M059J (cell line): Measurements from ENCODE around the gene RPS6KA3. TPM values are rescaled to one million over a fixed set of nuclear protein-coding genes. Genes with fewer than 3 reads are reported as not detected.

Source experiments
- DNase-seq: peaks from one replicate; pipeline ENCODE4 v3.0.0-alpha.2; 2012; ENCODE audit warnings: low read depth
- total RNA-seq: library from RNA; depleted of rRNA; stranded (reverse); fragments of >200 nt; shearing (Covaris generic); gene quantifications from 2 replicates; pipeline ENCODE4 v1.2.3, GENCODE V29; 2014; rRNA removed

The RPS6KA3 gene
- total RNA-seq = 36.1 and 47.9 TPM in 2 replicates

DNA sequence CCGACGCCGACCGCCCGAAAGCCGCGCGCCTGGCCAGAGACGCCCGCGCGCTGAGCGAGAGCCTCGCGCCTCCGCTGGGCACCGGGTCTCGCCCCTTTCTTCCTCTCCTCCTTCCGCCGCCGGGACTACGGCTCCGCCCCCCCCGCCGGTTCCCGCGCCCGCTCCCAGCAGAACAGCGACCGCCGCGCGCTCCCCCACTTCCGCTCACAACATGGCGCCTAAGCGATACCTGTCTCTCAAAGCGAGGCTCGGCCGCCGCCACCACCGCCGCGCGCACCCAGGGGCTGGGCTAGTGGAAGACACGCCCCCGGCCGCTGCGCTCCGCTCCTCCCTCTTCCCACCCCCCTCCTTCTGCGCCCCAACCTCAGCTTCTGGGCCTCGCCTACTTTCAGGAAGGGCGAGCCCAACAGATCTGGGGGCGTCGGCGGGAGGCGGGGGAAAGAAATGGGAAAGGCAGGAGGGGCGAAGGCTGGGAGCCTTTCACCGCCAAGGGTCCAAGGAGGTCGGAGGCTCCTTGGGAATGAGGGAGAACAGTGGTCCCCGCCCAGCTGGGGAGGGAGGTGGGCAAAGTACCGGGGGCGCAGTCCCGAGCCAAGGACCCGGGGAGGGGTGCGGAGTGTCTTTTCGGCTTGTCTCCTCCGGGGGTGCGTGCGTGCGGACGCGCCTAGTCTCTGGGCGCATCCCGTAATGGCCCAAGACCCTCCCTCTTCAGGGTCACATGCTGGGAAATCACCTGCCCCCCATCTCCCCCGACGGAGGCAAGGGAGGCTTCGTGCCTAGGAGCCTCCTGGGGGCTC lies at the start of gene RPS6KA3:
Gene RPS6KA3, minus strand, starts transcription at position 100 of the 797 bp plus-strand sequence. CDS start 277 bp downstream, outside the sequence.
- DNase-seq = peak; percentile 85

DNA sequence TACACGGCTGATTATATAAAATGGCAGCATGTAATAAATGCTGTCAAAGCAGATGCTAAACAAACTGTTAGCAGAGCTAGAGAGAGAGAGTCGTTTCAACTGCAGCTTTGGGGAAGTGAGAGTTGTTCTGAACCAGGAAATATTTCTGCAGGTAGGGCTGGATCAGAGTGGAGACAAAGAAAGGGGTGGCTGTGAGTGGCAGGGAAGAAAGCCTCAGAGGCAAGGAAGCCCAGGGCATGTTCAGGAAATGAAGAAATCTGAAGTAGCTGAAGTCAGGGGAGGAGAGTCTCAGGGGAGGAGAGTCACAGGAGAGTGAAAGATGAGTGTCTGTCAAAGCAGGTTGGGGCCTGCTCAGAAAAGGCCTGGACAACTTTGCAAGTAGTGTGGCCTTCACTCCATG lies 48.4 kb upstream of the RPS6KA3 start:
- no peak for DNase-seq

DNA sequence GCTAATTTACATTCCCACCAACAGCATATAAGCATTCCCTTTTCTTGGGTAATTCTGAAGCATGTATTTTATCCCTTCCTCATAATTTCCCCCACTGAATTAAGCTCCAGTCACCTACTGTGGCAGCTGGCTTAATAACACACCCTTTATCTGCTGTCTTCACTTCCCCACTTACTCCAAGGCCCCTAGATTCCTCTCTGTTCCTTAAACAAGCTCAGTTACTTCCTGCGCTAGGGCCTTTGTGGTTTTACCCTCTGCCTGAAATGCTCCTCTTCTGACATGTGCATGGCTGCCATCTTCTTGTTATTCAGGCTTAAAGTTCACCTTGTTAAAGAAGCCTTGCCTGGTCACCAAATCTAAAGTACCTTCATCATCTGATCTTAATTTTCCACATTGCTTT lies 47.2 kb upstream of the RPS6KA3 start:
- DNase-seq = no peak

- no peak for DNase-seq
Measured at GRCh38 chrX:20312018-20312417, 45.3 kb upstream of the RPS6KA3 start.

DNA sequence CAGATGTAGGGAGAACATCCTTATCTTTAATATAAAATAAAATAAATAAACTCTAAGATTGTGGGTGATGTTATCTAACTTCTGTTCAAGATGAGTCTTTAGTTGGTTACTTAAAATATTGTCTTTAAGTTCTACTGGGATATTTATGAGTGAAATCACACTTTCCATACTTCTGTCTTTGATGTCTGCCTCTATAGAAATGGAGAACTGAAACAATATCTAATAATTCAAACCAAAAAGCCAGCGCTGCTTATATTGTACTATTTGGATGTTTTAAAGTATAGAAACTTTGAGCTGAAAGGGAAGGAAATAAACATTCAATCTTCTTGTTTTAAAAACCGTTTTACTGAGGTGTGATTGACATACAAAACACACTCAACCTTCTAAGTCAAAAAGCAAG lies 44.8 kb upstream of the RPS6KA3 start:
- DNase-seq = no peak

DNA sequence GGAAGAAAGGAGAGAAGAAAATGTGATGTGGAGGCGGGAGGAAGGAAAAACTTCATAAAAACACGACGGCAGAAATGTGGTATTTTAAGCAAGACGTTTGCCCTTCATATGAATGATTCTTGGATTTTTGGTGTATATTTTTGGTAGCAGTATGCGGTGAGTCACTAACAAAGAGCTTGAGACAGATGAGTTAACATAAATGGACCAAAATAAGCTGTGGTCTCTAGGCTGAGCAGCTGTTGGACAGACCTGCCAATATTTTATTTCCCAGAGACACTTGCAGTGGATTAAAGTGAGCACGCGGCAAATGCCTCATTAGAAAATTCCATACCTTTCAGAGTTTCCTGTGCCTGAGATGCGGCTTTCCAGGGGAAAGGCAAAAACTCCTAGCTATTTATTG lies 43.1 kb upstream of the RPS6KA3 start:
- DNase-seq = peak; percentile 2

DNA sequence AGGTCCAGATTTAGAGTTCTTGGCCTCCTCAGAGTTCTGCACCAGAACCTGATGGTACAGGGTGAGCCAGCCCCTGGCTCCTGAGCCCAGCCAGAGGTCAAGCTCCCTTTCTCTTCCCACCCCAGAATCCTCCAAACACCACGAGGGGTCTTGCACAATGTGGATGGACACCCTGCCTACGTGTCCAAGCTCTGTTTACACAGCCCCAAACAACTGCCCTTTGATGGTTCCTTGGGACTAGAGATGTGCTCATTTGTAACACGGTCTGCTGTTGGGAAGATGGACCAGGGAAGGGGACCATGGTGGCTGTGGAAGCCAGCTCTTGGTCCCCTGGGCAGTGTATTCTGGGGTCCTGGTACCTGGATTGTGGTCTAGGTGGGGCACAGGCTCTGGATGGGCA lies 40.0 kb upstream of the RPS6KA3 start:
- no peak for DNase-seq

DNA sequence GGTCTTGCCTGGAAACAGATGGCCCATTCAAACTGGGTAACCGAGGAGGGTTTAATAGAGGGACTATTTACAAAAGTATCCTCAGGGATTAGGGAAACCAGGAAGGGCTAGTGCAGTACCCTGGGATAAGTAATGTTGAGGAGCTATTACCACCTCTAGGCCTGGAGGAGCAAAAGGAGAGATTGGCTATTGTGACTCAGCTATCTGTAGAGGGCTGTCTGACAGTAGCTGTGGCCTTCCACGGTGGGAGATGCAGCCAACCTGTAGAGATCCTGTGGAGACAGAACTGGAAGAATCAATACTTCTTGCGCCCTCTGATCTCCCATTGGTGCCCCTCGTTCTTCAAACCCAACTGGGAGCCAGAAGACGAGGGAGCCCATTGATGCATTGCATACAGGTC lies 34.1 kb upstream of the RPS6KA3 start:
- DNase-seq = no peak

GRCh38 chrX:20294957-20295356 lies 28.2 kb upstream of the RPS6KA3 start:
- no peak for DNase-seq

DNA sequence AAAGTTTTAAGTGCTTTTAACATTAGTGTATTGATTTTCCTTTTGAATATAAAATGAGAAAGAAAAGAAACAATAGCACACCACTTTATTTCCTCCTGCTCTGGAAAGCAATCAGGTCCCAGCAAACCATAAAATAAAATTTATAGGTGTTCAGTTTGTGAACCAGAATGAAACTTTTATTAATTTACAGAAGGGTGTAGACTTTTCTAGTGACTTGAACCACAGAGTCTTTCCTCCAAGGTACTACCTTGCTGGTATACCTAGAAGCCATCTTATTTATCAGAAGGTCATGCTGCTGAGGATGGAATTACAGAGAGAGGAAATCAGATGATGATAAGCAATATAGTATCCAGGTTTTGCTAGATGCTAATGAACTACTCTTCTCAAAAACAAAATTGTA lies 27.6 kb upstream of the RPS6KA3 start:
- no peak for DNase-seq

- no peak for DNase-seq
Measured at GRCh38 chrX:20285511-20285910, 18.8 kb upstream of the RPS6KA3 start.

- no peak for DNase-seq
Measured at GRCh38 chrX:20284992-20285391, 18.3 kb upstream of the RPS6KA3 start.

DNA sequence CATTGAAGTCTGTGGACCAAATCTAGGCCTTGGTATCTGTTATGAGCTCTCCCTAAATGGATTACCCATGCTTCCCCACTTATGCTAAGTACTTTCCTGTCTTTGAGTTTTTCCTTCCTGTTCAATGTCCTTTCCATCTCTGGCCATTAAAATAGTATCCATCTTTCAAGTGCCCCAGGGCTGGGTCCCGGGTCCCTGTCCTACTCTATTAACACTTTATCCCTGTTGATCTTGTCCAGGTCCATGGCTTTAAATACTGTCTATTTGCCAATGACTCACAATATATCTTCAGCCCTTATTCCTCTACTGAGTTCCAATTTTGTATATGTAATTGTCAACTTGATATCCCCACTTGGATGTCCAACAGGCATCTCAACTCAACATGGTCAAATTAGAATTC lies 17.7 kb upstream of the RPS6KA3 start:
- no peak for DNase-seq

DNA sequence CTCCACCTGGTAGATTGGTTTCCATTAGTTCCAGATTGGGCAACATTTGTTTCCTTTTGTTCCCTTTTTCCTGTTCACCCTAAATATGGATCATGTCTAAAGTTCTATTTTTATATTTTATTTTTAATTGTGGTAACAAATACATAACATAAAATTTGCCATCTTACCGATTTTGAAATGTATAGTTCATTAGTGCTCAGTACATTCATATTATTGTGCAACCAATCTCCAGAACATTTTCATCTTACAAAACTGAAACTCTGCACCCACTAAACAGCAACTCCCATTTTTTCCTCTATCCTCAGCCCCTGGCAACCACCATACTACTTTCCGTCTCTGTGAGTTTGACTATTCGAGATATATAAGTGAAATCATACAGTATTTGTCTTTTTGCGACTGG lies 14.2 kb upstream of the RPS6KA3 start:
- no peak for DNase-seq

- no peak for DNase-seq
Measured at GRCh38 chrX:20274121-20274520, 7.4 kb upstream of the RPS6KA3 start.

DNA sequence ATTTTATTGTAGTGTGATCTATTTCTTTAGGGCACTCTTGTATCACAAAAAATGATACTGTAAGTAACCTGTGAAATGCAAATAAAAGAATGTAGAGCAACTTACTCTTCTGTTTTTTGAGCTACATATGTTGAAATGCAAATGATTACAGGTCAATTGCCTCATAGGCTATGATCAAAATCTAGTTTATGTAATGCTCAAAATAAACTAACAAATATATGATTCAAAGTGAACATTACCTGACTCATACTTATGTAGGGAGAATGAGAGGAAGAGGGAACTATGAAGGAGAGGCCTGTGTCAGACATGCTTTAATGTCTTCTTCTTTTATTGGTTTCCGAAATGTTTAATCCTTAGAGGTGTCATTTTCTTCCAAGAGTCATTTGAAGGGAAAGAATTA lies 5.0 kb upstream of the RPS6KA3 start:
- no peak for DNase-seq

GRCh38 chrX:20271186-20271585 lies 4.5 kb upstream of the RPS6KA3 start:
- no peak for DNase-seq

- peak; percentile 16 for DNase-seq
Measured at GRCh38 chrX:20270562-20270890, 3.8 kb upstream of the RPS6KA3 start.

GRCh38 chrX:20269848-20270561 lies 3.3 kb upstream of the RPS6KA3 start:
- no peak for DNase-seq

- peak; percentile 47 for DNase-seq
Measured at GRCh38 chrX:20267931-20268701, 1.4 kb upstream of the RPS6KA3 start.

DNA sequence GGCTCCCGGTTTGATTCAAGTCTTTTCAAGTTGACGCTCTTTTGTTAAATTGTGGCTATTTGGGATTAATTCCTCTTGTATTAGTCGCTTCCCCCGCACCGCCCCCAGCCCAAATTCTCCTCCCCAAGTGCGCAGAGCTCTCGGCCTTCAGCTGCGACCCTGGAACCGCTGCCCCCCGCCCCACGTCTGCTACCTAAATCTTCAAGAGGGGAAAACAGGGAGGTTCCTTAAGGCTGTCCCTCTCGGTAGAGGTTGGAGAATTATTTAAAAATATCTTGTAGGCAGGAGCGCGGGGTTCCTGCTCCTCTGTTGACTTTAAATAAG lies 860 bp upstream of the RPS6KA3 start:
- DNase-seq = no peak

DNA sequence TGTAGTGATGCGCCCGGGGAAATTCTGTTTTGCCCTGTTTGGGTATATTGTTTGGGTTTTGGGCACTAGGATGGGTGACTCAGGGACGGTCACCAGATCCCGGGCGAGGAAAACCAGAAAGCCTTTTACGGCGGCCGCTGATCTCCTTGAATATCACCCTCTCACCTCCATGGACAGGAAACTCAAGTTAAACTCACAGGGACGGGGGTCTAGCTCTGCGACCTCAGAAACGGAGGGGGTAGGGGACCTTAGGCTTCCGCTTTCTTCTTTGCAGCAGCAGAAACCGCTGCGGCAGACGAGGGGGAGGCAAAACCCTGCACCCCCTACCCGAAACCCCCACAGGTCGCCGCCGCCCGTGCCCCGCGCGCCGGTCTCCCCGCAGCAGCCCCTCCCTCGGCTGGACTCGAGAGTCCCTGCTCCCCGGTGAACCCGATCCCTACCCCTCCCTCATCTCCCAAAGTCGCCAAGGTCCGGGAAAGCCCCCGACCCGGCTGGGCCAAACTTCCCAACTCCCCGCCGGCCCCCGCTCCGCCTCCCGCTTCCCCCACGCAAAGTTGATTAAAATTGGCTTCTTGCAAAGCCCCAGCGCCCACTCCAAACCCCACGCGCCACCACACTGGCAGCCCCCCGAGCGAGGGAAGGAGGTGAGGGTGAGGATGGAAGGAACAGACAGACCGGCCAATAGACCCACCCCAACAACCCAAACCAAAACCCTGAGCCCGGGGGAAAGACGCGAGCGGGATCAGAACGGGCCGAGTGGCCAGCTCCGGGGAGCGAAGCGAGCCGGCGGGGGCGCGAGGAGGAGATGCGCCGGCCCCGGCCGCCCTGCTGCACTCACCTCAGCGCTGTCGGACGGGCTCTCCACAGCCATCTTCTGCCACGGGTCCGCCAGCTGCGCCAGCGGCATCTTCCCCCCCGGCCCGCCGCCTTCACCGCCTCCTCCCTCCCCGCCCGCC lies 705 bp downstream of the RPS6KA3 start:
- peak; percentile 63 for DNase-seq
